ENCODE data around the gene AUTS2. TPM values are rescaled to one million over a fixed set of nuclear protein-coding genes. Genes with fewer than 3 reads are reported as not detected.

The AUTS2 gene
- total RNA-seq, 4 donors from 2014 or later = 29.8 to 114 (median 59.4) TPM

DNA sequence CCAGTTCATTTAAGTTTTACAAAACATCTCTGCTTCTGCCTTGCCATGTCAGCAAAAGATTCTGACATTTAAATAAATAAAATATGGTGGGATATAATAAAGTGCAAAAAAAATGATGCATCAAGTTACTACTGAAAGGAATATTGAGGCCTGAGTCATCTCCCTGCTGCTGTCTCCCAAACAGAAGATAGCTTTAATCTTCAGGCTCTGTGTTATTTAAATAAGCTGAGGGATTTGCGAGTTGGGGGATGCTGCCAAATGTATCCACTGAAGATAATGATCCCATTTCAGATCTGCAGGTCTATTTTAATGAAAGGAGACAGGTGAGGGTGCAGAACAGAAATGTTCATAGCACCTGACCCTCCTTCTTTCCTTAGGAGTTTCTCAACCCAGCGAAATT, 720.8 kb downstream of the AUTS2 start:
- no peak for DNase-seq
- H3K4me1 ChIP-seq = no peaks in the 10 kb centered on the region
- WGBS, 2 donors (ENCODE audit: low coverage in 1 of 2) = 71 to 86% methylated on average over 2 of the region's 2 CpGs
- no peaks in the 10 kb centered on the region for H3K27me3 ChIP-seq
- no peaks in the 10 kb centered on the region for H3K9me3 ChIP-seq
- intact Hi-C loops (cut with DNase I; ENCODE audit: low total_unique reads) = no loop called here
- in situ Hi-C loops (cut with MboI; ENCODE audit: low pct_ligation_motif_present in 1 of 4, low pct_unique_long_range_greater_than_20kb in 1 of 4, low sequenced_read_pairs in 3 of 4) = no loop called here
- H3K36me3 ChIP-seq = no peaks in the 10 kb centered on the region
- no peak overlapping the region for H3K4me3 ChIP-seq
- TF ChIP-seq POLR2AphosphoS5 (IDR thresholded peaks at IDR 0.05) (no peak), EP300 (IDR thresholded peaks at IDR 0.05; ENCODE audit: low read depth) (no peak), POLR2A (IDR thresholded peaks at IDR 0.05) (no peak)
- TF ChIP-seq, protein P1, sequence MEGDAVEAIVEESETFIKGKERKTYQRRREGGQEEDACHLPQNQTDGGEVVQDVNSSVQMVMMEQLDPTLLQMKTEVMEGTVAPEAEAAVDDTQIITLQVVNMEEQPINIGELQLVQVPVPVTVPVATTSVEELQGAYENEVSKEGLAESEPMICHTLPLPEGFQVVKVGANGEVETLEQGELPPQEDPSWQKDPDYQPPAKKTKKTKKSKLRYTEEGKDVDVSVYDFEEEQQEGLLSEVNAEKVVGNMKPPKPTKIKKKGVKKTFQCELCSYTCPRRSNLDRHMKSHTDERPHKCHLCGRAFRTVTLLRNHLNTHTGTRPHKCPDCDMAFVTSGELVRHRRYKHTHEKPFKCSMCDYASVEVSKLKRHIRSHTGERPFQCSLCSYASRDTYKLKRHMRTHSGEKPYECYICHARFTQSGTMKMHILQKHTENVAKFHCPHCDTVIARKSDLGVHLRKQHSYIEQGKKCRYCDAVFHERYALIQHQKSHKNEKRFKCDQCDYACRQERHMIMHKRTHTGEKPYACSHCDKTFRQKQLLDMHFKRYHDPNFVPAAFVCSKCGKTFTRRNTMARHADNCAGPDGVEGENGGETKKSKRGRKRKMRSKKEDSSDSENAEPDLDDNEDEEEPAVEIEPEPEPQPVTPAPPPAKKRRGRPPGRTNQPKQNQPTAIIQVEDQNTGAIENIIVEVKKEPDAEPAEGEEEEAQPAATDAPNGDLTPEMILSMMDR (IDR thresholded peaks at IDR 0.05) = no peak
- no peak overlapping the region for H3K27ac ChIP-seq

DNA sequence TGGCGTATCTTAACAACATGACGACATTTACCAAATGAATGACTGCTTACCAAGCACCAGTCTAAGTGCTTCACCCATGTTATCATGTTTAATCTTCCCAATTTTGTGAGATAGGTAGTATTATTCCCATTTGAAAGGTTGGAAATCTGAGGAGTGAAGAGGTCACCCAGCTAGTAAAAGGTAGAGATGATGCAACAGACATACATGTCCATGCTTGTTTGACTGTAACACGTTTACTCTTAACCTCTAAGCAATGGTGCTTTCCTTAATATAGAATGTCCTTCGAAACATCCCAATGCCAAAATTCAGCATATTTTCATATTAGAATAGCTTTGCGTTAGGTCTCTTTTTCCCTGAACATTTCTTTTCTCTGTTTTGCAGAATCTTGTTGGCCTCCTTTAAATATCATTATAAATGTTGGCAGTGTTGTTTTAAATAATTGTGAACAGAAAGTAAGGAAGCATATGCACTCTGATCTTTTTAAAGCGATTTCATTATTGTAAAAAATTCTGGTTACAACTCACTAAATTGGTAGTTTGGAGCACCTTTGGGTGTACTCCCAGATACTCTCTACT, 722.8 kb downstream of the AUTS2 start:
- in situ Hi-C loops (cut with MboI; ENCODE audit: low pct_ligation_motif_present in 1 of 4, low pct_unique_long_range_greater_than_20kb in 1 of 4, low sequenced_read_pairs in 3 of 4) = no loop called here
- no peaks in the 10 kb centered on the region for H3K36me3 ChIP-seq
- no peak overlapping the region for H3K27ac ChIP-seq
- H3K4me3 ChIP-seq = no peak overlapping the region
- H3K9me3 ChIP-seq = no peaks in the 10 kb centered on the region
- intact Hi-C loops (cut with DNase I; ENCODE audit: low total_unique reads) = no loop called here
- 89 to 97% methylated on average over 6 of the region's 6 CpGs for WGBS, 2 donors (ENCODE audit: low coverage in 1 of 2)
- no peaks in the 10 kb centered on the region for H3K27me3 ChIP-seq
- TF ChIP-seq POLR2A (IDR thresholded peaks at IDR 0.05) = no peak
- no peak for TF ChIP-seq EP300 (IDR thresholded peaks at IDR 0.05; ENCODE audit: low read depth)
- TF ChIP-seq POLR2AphosphoS5 (IDR thresholded peaks at IDR 0.05) = no peak
- DNase-seq = no peak
- H3K4me1 ChIP-seq = no peaks in the 10 kb centered on the region

DNA sequence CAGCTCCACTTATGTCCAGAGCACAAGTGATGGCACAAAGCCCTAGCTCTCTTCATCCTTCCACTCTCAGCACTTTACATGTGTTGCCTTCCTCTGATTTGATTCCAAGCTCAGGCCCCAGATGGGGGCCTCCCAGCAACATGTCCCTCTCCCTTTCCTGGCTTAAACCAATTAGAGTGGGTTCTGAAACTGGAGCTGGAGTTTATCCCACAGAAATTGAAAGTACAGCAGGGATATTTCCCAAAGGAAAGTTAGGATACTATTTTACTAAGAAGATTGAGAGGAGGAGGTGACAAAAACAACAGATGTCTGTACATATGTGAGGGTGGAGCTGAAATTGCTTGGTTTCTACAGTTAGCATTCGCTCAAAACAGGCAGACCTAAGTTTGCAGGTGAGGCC, 724.6 kb downstream of the AUTS2 start:
- intact Hi-C loops (cut with DNase I; ENCODE audit: low total_unique reads) (no loop called here), in situ Hi-C loops (cut with MboI; ENCODE audit: low pct_ligation_motif_present in 1 of 4, low pct_unique_long_range_greater_than_20kb in 1 of 4, low sequenced_read_pairs in 3 of 4) (no loop called here)
- 78% methylated on average over 1 of the region's 1 CpG; no CpG with 5 or more reads in 1 of the 2 donors for WGBS, 2 donors (ENCODE audit: low coverage in 1 of 2)

DNA sequence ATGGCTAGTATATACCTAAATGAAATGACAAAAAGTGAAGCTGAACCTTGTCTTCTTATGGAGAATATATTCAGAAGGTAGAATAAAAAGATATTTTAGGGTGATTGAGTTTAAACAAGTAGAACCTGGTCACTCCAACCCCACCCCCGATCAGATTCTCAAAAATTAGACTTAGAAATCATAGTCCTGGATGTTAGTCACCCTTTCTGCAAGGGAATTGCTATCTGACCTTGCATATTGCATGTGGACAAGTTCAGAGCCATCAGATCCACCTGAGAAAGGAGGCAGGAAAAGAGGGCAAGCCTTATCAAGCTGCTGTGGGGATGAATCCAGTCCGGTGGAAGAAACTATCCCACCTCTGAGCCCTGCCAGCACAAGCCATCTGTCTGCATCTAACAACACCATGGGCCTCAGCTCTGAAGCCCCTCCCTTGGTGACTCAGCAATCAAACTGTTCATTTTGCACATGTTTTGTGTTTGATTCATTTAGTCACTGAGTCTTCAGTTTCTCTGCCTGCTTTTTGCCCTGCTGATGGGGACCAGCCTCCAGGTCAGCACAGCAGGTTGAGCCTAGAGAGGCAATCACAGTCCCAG, 727.3 kb downstream of the AUTS2 start:
- intact Hi-C loops (cut with DNase I; ENCODE audit: low total_unique reads) = no loop called here
- no peak overlapping the region for H3K4me3 ChIP-seq
- no peaks in the 10 kb centered on the region for H3K9me3 ChIP-seq
- no peaks in the 10 kb centered on the region for H3K27me3 ChIP-seq
- no peak for DNase-seq
- in situ Hi-C loops (cut with MboI; ENCODE audit: low pct_ligation_motif_present in 1 of 4, low pct_unique_long_range_greater_than_20kb in 1 of 4, low sequenced_read_pairs in 3 of 4) = no loop called here
- no peak for TF ChIP-seq EP300 (IDR thresholded peaks at IDR 0.05; ENCODE audit: low read depth)
- TF ChIP-seq POLR2A (IDR thresholded peaks at IDR 0.05) = no peak
- TF ChIP-seq, protein P1 (IDR thresholded peaks at IDR 0.05) = no peak
- TF ChIP-seq POLR2AphosphoS5 (IDR thresholded peaks at IDR 0.05) = no peak
- no peaks in the 10 kb centered on the region for H3K4me1 ChIP-seq
- no peaks in the 10 kb centered on the region for H3K36me3 ChIP-seq
- H3K27ac ChIP-seq = no peak overlapping the region
- 69 to 100% methylated on average over 1 to 2 of the region's 2 CpGs for WGBS, 2 donors (ENCODE audit: low coverage in 1 of 2)

More for the DNA sequence above, 724.6 kb downstream of the AUTS2 start:
- TF ChIP-seq POLR2AphosphoS5 (IDR thresholded peaks at IDR 0.05) (no peak), POLR2A (IDR thresholded peaks at IDR 0.05) (no peak), EP300 (IDR thresholded peaks at IDR 0.05; ENCODE audit: low read depth) (no peak)
- Histone ChIP-seq H3K9me3 (no peaks in the 10 kb centered on the region), H3K36me3 (no peaks in the 10 kb centered on the region), H3K27ac (no peak overlapping the region), H3K27me3 (no peaks in the 10 kb centered on the region), H3K4me1 (no peaks in the 10 kb centered on the region), H3K4me3 (no peak overlapping the region)
- no peak for DNase-seq

DNA sequence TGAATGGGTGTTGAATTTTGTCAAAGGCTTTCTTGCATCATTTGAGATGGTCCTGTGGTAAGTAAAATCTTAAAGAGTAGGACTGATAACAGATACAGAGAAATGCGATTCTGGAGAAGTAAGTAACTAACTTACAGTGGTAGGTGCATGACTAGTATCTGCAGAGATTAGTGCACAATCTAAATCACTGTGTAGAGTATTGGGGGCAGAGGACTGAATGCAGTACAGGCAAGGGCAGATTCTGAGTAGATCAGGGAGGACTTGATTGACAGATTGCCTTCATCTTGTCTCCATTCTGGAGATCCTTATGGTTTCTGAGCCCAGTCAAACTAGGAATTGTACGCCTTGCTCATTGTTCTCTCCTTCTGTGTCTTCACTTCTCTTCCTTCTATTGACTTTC, 736.0 kb downstream of the AUTS2 start:
- no peak for DNase-seq
- WGBS, 2 donors (ENCODE audit: low coverage in 1 of 2) = 86 to 89% methylated on average over 2 of the region's 2 CpGs
- Histone ChIP-seq H3K4me1 (no peaks in the 10 kb centered on the region), H3K27me3 (no peaks in the 10 kb centered on the region), H3K36me3 (no peaks in the 10 kb centered on the region), H3K4me3 (no peak overlapping the region), H3K9me3 (no peaks in the 10 kb centered on the region), H3K27ac (no peak overlapping the region)
- TF ChIP-seq POLR2A (IDR thresholded peaks at IDR 0.05) (no peak), EP300 (IDR thresholded peaks at IDR 0.05; ENCODE audit: low read depth) (no peak), POLR2AphosphoS5 (IDR thresholded peaks at IDR 0.05) (no peak)
- TF ChIP-seq, protein P1 (IDR thresholded peaks at IDR 0.05) = no peak
- in situ Hi-C loops (cut with MboI; ENCODE audit: low pct_ligation_motif_present in 1 of 4, low pct_unique_long_range_greater_than_20kb in 1 of 4, low sequenced_read_pairs in 3 of 4) = no loop called here
- intact Hi-C loops (cut with DNase I; ENCODE audit: low total_unique reads) = no loop called here
